ENCODE measurements around the gene RNF34. TPM values are rescaled to one million over a fixed set of nuclear protein-coding genes. Genes with fewer than 3 reads are reported as not detected.

RNF34 gene
- total RNA-seq (2021) (37.2 and 43.7 TPM in 2 replicates), Bru-seq, nascent RNA (percentile 83 among the genes with signal in this experiment), BruChase-seq, experiment 1, labeled RNA remaining after a 2-hour chase (percentile 80 among the genes with signal in this experiment), BruChase-seq, experiment 2, labeled RNA remaining after a 6-hour chase (percentile 77 among the genes with signal in this experiment)
- long read RNA-seq, transcript RNF34-201 (6 exons, 2,066 nt): major isoform, 73 of 103 reads
- long read RNA-seq, partial matches to known transcripts: 2 of 103 reads
- long read RNA-seq, other reads (novel, unspliced or antisense): 23 of 103 reads

GRCh38 chr12:121399391-121400331, at the start of gene RNF34:
Gene RNF34 (plus strand): TSS chr12:121400118. CDS start chr12:121400213, 95 bp downstream.
- Histone ChIP-seq H3K4me2 (peak within 1 kb of the TSS; percentile 90), H3K9me3 (ENCODE audit: insufficient read depth, low read depth) (no peaks in the 10 kb centered on the region), H3K27ac (peak within 1 kb of the TSS; percentile 49), H3K79me2 (ENCODE audit: low read depth) (peaks cover 50% of the 10 kb centered on the region), H3F3A (ENCODE audit: insufficient read depth, low read depth) (0 out of 2 replicates have a peak, but pooled peaks cover 6% of the 10 kb centered on the region), H3K9me2 (ENCODE audit: insufficient read depth) (no peaks in the 10 kb centered on the region), H3K4me1 (replicated peaks; ENCODE audit: insufficient read depth) (peaks cover 24% of the 10 kb centered on the region), H3K36me3 (ENCODE audit: low read depth) (no peaks in the 10 kb centered on the region), H3K4me3 (peak within 1 kb of the TSS; percentile 84), H2AFZ (peak within 1 kb of the TSS; percentile 86), H4K20me1 (ENCODE audit: insufficient read depth) (no peaks in the 10 kb centered on the region), H3K27me3 (ENCODE audit: insufficient read depth, low read depth) (no peaks in the 10 kb centered on the region)
- TF ChIP-seq CTCF (conservative IDR thresholded peaks at IDR 0.05): no peak
- no peak for TF ChIP-seq EZH2 (IDR thresholded peaks at IDR 0.05; ENCODE audit: low read depth)
- POLR2A ChIA-PET (ENCODE audit: unreplicated experiment): interaction anchor here (0.5 to 0.8 kb wide), 8 partner anchors 47 to 1127 kb away, joined by 3 to 7 read pairs (median 4); partner anchors contain the start of genes ANAPC5 and RSRC2
- CTCF ChIA-PET: interaction anchor here (0.6 to 1.4 kb wide), 3 partner anchors 20 to 180 kb away, joined by 3 to 5 read pairs (median 3); partner anchors contain the start of gene ANAPC5
- DNase-seq: peak; percentile 93 to 98
- intact Hi-C loops (cut with micrococcal nuclease; ENCODE audit: unreplicated experiment): loop anchor here (1.0 kb wide), 1 partner anchor 47 kb away; the partner anchor contains the start of gene ANAPC5
- BruUV-seq (replicated peaks): TSS peak; percentile 89

- no peaks in the 10 kb centered on the region for H3K9me2 ChIP-seq (ENCODE audit: insufficient read depth)
- H3F3A ChIP-seq (ENCODE audit: insufficient read depth, low read depth): peaks cover 8% of the 10 kb centered on the region
- H3K79me2 ChIP-seq (ENCODE audit: low read depth): peaks cover 42% of the 10 kb centered on the region
- peak within 1 kb of the TSS; percentile 100 for H3K4me3 ChIP-seq
- POLR2A ChIA-PET (ENCODE audit: unreplicated experiment): interaction anchor here (0.6 to 0.7 kb wide), 5 partner anchors 48 to 1165 kb away, joined by 3 to 11 read pairs (median 3); partner anchors contain the start of genes ORAI1 and RNF34
- CTCF ChIA-PET: interaction anchor here (0.6 to 1.1 kb wide), 2 partner anchors 48 to 315 kb away, joined by 3 to 9 read pairs; partner anchors contain the start of gene RNF34
- peak within 1 kb of the TSS; percentile 87 for H2AFZ ChIP-seq
- no peak for TF ChIP-seq CTCF (conservative IDR thresholded peaks at IDR 0.05)
- no peak for TF ChIP-seq EZH2 (IDR thresholded peaks at IDR 0.05; ENCODE audit: low read depth)
- no peaks in the 10 kb centered on the region; the same call in 1 of the 2 replicates for H4K20me1 ChIP-seq (ENCODE audit: insufficient read depth)
- BruUV-seq (replicated peaks): TSS peak; percentile 49
- H3K4me1 ChIP-seq (replicated peaks; ENCODE audit: insufficient read depth): peaks cover 14% of the 10 kb centered on the region
- no peaks in the 10 kb centered on the region for H3K27me3 ChIP-seq (ENCODE audit: insufficient read depth, low read depth)
- intact Hi-C loops (cut with micrococcal nuclease; ENCODE audit: unreplicated experiment): loop anchor here (1.0 to 5.0 kb wide), 3 partner anchors 48 to 335 kb away; partner anchors contain the start of genes CAMKK2 and RNF34
- peak; percentile 93 to 96 for DNase-seq
- no peaks in the 10 kb centered on the region for H3K36me3 ChIP-seq (ENCODE audit: low read depth)
- H3K27ac ChIP-seq: peak within 1 kb of the TSS; percentile 48
- peak within 1 kb of the TSS; percentile 93 for H3K4me2 ChIP-seq
- H3K9me3 ChIP-seq (ENCODE audit: insufficient read depth, low read depth): no peaks in the 10 kb centered on the region
Observed at GRCh38 chr12:121351820-121352681, 47.9 kb upstream of the RNF34 start, which contains the start of gene ANAPC5. Gene ANAPC5 (minus strand): TSS chr12:121352411. CDS start chr12:121352340, 71 bp downstream.
